ENCODE results near the gene NOTUM.
"Not testable (repeated sequence)": the region's sequence is repeated elsewhere in the genome, so short reads cannot be mapped to it uniquely, and the experiment has no call there.

Gene NOTUM

GRCh38 chr17:81955058-81955681 is 5.8 kb downstream of the NOTUM start:
- H3K4me3 ChIP-seq (replicated peaks; ENCODE audit: low read depth, low read length) = no peak overlapping the region

GRCh38 chr17:81954131-81955057 is 6.6 kb downstream of the NOTUM start:
- no peak overlapping the region for H3K4me3 ChIP-seq (replicated peaks; ENCODE audit: low read depth, low read length)
- no peak for DNase-seq (ENCODE audit: extremely low read depth, low read depth)
- no peak for TF ChIP-seq CTCF (IDR thresholded peaks at IDR 0.05; ENCODE audit: low read depth, low read length, missing control alignments)

More at GRCh38 chr17:81955058-81955681, 5.8 kb downstream of the NOTUM start:
- DNase-seq (ENCODE audit: extremely low read depth, low read depth) = no peak
- no peak for TF ChIP-seq CTCF (IDR thresholded peaks at IDR 0.05; ENCODE audit: low read depth, low read length, missing control alignments)

- H3K4me3 ChIP-seq (replicated peaks; ENCODE audit: low read depth, low read length); DNase-seq (ENCODE audit: extremely low read depth, low read depth): not testable (repeated sequence)
These were observed 7.5 kb downstream of the NOTUM start for GRCh38 chr17:81953443-81953842.

GRCh38 chr17:81952792-81953228 is 8.2 kb downstream of the NOTUM start:
- H3K4me3 ChIP-seq (replicated peaks; ENCODE audit: low read depth, low read length) = no peak overlapping the region
- TF ChIP-seq CTCF (IDR thresholded peaks at IDR 0.05; ENCODE audit: low read depth, low read length, missing control alignments) = no peak
- DNase-seq (ENCODE audit: extremely low read depth, low read depth) = no peak

- no peak for TF ChIP-seq CTCF (IDR thresholded peaks at IDR 0.05; ENCODE audit: low read depth, low read length, missing control alignments)
- no peak for DNase-seq (ENCODE audit: extremely low read depth, low read depth)
- no peak overlapping the region for H3K4me3 ChIP-seq (replicated peaks; ENCODE audit: low read depth, low read length)
These were observed 9.0 kb downstream of the NOTUM start for GRCh38 chr17:81951785-81952684.

GRCh38 chr17:81950501-81950900 is 10.5 kb downstream of the NOTUM start:
- H3K4me3 ChIP-seq (replicated peaks; ENCODE audit: low read depth, low read length) = no peak overlapping the region
- no peak for TF ChIP-seq CTCF (IDR thresholded peaks at IDR 0.05; ENCODE audit: low read depth, low read length, missing control alignments)
- no peak for DNase-seq (ENCODE audit: extremely low read depth, low read depth)

Measured in HFF-Myc (cell line).